ENCODE results near the gene MMRN2.

DNA sequence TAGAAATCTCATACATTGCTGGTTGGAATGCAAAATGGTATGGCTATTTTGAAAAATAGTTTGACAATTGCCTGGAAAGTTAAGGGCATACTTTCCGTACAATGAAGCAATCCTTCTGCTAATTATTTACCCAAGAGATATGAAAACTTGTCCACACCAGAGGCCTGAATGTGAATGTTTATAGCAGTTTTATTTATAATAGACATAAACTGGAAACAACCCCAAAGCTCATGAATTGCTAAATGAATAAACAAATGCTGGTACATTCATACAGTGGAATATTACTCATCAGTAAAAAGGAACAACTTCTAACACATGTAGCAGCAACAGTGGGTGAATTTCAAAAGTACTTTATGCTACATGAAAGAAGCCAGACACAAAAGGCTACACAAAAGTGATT is 42.7 kb downstream of the MMRN2 start:
- TF ChIP-seq CTCF (IDR thresholded peaks at IDR 0.05): no peak
- no peak for TF ChIP-seq POLR2AphosphoS5 (IDR thresholded peaks at IDR 0.05)

All from breast epithelium (tissue), 3 donors.